ENCODE data around the gene CEP63.

Gene CEP63

DNA sequence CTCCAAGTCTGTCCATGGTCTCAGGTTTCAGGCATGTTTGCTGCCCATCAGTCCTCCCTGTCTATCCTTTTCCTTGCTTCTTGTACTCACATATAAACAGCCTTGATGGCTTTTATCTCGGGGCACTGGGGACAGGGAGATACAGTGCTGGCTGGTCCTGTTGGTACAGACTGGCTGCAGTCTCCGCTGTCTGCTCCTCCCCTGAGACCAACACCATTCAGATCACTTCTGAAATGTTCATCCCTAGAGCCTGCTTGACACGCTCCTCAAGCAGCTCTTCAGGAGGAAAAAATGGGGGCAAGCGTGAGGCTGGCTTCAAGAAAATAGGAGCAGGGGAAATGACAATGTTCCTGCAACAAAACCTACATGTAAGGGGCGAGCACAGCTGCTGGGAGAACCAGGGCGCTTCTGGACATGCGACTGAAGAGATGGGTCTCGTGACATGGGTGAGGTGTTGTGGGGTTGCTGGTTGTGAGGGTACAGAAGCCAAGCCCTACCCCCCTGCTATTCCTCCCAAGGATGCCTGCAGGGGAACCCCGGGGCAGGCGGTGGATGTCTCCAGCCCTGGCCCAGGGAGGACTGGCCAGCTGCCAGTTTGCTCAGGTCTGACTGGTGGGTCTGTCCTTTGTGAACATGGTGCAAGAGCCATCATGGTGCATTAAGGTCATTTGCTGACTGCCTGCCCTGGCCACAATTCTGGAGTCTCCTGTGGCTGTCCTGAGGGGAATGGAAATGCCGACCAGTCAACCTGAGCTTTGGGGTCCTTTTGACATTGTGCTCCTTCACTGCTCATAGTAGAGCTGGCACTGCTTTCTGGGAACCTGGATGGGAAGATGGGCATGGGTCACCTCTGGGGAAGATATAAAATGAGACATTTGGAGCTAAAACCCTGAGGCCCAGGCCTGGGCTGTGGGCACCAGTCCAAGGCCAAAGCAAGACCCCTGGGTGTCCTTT is 124.9 kb downstream of the CEP63 start:
- no peak for DNase-seq

DNA sequence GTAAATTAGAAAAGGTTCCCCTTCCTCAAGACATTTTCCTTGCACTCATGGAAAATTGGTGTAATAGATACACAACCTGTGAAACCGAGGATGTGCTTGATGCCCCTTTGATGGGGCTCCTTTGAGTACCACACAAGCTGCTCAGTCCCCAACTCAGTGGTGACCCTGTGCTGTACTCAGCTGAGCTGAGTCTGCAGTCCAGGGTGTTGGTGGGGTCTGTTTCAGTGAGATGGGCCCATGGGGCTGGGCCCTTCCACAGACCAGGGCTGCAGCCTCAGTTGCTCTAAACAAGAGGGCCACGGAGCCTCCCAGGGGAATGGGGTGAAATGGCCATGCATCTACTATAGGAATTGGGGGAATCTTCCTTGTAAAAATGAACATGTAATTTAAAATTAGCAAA is 125.7 kb downstream of the CEP63 start:
- no peak for DNase-seq

DNA sequence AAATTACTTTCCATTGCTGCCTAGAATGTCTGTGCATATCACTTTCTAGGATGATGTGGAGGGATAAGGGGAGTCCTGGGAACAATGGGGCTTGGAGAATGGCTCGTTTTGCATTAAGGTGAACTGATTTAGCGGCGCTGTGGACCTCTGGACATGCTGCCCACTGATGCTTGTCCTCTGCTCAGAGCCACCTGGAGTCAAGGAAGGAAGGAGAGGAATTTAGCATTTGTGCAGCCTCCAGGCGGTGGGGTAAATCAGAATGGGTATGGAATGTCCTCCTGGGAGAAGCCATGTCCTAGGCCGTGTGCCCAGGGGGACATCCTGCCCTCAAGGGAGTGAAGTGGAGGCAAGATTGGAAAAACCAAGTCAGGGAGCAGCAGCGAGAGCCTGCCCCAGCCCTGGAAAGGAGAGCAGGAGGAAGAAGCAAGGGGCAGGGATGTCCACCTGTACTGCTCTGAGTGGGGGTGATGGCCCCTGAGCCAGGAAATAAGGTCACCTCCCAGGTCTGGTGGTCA is 127.2 kb downstream of the CEP63 start:
- no peak for DNase-seq

DNA sequence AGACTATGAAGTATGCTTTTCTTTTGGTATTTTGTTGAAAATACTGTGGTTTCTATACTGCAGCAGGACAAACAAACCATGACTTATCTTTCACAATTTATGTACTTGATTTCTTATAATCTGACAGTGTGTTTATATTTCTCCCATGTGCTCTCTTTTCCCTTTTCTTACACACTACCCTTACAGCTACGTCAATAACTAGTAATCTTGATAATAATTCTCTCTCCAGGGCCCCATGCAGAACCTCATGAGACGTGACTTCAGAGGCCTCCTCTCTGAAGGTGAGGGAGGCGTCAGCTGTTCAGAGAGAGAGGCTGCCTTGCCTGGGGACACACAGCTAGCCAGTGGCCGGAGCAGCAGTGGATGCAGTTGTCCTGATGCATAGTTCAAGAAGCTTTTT is 129.1 kb downstream of the CEP63 start:
- no peak for DNase-seq

DNA sequence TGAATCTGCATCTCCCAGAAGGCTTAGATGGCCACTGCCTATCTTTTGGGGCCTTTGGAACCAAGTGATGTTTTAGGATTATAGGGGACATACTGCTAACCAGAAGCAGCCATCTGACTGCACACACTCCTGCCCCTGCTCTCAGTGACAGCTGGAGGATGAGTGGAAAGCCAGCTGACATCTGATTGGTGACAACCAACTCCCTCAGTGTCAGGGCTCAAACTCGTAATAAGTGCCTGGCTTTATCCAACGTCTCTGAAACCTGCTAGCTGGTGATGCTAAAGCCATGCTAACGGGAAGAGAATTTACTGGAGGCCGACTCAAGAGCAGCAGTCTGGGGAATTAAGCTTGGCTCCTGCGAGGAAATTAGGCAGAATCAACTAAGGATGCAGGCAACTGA is 129.9 kb downstream of the CEP63 start:
- DNase-seq: no peak

DNA sequence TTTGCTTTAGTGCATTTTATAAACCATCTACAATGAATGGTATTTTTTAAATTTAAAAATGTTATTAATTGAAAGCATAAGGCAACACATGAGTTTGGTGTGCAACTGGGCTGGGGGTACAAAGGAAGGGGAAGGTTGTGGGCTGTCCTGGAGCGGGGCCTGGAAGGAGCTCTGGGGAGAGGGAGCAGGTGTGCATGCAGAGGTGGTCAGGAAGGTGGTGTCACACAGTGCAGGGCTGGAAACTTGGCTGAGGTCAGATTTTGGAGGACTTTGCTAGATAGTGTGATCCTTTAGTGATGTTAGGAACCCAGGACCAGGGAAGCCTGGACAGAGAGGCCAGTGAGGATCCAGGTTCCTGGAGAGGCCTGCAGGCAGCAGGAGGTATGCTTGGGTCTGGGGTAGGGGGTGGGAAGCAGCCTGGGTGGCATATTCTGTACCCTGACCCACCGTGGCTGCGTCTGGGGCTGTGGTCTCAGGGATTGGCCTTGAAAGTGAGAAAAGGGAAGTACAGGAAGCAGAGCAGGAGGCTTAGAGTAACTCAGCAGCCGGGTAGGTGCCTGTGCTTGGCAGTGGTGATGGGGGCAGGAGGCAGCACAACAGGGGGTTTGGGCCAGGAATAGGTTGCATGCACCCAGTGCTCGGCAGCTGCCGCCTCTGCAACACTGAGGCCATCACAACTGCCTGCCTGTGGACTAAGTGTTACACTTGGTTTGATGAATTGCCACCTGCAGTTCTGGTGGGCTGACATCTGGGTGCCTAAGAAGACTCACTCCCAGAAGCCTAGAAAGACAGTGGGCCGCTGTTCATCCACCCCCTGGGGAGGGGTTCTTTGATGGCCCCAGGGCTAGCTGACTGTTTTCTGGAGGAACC is 132.0 kb downstream of the CEP63 start:
- DNase-seq: peak; percentile 6

DNA sequence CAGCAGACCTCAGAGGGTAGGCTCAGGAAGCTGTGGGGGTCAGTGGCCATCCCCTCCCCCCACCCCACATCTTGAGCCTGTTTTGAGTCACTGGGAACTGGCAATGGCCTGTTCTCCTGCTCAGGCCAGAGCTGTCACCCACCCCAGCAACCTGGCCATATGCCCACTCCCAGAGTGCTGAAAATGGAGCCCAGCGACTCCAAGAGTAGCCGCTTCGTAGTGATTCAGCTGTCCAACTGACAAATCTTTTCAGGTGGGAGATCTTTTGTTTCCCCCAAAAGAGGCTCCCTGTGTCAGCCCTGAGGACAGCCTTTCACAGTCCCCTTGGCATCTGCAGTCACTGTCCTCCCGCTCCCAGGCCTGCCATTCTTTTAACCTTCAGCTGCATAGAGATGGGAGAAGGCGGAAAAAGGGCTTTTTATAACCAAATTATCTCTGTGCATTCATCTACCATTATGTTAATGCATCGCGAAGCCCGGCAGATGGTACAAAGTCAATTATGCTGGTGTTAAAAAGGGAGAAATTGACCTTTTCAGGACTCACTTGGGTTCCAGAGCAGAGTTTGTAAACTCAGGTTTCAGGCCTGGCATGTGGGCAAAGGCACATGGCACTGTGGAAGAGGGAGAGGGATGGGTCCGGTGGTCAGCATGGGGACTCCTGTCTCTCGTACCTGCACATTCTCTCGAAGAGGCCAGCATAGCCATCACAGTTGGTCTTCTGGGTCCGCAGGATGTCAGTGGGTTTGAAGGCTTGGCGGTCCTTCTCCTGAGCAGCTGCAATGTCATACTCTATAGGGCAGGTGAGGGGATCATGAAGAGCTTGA is 132.8 kb downstream of the CEP63 start:
- peak; percentile 20 for DNase-seq

DNA sequence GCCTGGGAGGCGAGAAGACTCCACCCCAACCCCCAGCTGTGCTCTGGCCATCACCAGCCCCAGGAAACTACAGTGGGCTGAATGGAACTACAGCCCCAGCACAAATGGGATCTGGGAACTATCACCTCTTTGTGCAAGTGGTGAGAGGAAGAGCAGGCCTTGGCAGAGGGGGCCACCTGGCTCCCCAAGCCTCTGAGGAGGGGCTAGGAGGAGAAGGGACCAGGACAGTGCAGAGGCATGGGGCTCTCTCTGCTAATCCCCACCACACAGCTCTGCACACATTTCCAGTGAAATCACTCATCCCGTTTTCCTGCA is 133.4 kb downstream of the CEP63 start:
- no peak for DNase-seq

DNA sequence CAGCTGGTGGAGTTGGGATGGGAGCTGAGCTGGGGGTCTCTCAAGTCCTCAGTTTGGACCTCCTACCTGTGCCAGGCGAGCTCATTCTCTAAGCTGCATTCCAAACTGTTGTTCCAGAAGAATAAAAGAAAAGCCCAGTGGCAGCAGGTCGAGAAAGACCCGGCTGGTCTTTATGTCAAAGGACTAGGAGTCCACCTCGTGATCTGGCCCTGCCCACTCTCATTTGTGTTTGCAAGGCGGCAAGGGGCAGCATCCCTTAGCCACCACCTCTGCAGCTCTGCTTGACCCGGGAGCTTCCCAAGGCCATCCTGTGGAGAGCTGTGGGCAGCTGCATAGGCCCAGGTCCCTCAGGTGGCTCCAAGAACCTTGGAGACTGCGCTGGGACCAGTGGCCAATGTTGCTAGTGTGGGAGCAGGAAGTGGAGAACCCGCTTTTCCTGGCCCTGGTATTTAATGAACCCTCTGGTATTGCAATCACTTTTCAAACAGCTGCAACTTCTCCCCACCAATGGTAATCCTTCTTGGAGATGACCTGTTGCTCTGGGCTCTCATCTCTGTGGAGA is 134.1 kb downstream of the CEP63 start:
- DNase-seq: no peak

DNA sequence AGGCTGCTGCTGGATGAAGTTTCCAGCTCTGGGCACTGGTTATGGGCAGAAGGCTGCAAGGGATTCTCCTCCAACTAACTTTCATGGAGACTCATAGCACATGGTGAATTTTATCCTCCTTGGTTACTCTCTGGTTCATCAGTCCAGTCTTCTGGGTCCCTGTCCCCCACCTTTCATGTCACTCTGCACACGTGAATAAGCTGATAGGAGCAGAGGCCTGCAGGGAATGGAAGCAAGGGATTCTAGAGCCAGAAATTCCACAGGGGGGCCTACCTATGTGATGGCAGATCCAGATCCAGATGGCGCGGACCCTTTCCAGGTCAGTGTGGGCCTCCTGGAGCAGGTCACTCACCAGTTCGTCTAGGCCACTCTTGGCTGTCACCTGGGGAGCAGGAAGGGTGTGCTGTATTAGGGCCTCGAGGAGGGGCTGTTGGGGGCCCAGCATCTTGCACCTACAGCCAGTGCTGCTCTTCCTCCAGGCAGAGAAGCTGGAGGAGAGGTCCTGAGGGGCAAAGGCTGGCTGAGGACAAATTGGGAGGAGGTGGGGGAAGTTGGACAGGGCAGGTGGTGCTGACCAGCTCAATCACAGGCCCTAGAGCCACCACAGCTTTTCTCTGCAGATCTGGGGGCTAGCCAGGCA is 134.7 kb downstream of the CEP63 start:
- no peak for DNase-seq

DNA sequence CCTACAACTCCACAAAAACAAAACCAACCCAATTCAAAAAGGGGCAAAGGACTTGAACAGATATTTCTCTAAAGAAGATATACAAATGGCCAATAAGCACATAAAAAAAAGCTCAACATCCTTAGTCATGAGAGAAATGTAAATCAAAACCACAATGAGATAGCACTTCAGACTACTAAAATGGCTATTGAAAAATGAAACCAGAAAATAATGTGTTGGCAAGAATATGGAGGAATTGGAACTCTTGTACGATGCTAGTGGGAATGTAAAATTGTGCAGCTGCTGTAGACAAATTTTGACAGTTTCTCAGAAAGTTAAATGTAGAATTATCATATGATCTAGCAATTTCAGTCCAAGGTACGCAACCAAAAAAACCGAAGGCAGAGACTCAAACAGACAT is 136.0 kb downstream of the CEP63 start:
- no peak for DNase-seq

DNA sequence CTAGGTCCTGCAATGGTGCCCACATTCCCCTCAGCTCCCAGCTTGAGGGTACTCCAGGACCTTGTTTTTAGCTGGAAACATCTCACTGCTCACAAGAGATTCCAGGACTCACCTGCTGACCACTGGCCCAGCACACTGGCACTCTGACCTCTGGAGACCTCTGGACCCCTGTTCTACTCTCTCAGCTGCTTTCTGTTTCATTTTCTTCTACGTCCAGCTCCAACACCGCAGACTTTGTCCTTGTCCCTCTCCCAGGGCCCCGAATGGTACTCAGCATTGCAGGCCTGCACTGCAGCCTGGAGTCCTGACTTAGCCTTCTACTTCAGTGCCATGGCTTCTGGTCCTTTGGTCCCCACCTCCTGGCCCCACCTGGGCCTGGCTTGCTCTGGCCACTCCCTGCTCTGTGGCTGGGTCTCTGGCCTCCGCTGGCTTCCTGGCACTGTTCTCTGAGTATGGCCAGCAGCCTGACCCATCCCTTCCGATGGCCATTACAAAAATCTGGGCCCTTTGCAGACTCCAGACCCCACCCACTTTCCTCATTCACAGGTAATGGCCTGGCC is 137.0 kb downstream of the CEP63 start:
- DNase-seq: no peak

DNA sequence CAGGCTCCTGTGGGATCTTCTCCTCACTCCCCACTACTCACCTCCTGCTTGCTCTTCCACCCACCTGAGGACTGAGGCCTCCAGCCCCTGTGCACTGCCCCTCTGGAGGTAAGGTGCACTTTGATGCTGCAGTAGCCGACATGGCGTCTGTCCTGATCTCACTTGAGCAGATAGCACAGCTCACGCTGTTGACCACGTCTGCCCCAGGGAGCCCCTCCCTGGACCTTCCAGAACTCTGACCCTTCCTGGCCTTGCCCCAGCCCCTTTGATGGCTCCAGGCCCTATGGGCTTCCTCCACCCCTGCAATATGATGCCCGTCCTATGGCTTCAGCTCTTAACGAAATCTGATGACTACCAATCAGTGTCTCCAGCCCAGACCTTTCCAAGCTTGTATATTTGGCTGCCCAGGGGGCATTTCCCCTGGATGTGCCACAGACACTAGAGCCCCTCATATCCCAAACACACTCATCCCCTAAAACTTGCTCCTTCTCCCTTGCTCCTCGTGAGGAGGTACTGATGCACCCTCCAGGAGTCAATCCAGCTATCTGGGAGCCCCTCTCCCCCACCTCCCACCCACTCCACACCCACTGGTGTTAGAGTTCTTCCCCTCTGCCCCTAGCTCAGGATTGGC is 137.9 kb downstream of the CEP63 start:
- DNase-seq: no peak
